ENCODE data around the gene DCAF8L2. TPM values are rescaled to one million over a fixed set of nuclear protein-coding genes. Genes with fewer than 3 reads are reported as not detected.

Gene DCAF8L2
- total and polyA plus RNA-seq, 2 experiments from 2014 or later = not detected

- Mint-ChIP-seq H3K4me3 (no peak overlapping the region), H3K4me1 (no peaks in the 10 kb centered on the region), H3K27me3 (ENCODE audit: insufficient read depth, low read depth, poor library complexity) (no peaks in the 10 kb centered on the region), H3K36me3 (ENCODE audit: low read depth) (no peaks in the 10 kb centered on the region), H3K9me3 (no peaks in the 10 kb centered on the region), H3K27ac (no peak overlapping the region)
- H3K9me2 ChIP-seq (ENCODE audit: insufficient read depth) = no peaks in the 10 kb centered on the region
- no peak overlapping the region for H3K27ac ChIP-seq (ENCODE audit: low read depth)
- TF ChIP-seq ZNF462 (CRISPR knock-in tag; IDR thresholded peaks at IDR 0.05) (no peak), ZNF114 (CRISPR knock-in tag; IDR thresholded peaks at IDR 0.05) (no peak), JUNB (IDR thresholded peaks at IDR 0.05; ENCODE audit: unreplicated experiment) (no peak)
- no peak overlapping the region for H2AFZ ChIP-seq
- no peaks in the 10 kb centered on the region for H3K79me2 ChIP-seq (replicated peaks; ENCODE audit: insufficient read depth)
- no peak overlapping the region for H3K4me2 ChIP-seq
- H3K36me3 ChIP-seq (ENCODE audit: insufficient read depth) = no peaks in the 10 kb centered on the region
- H3K27me3 ChIP-seq (ENCODE audit: insufficient read depth) = no peaks in the 10 kb centered on the region
- H3K4me3 ChIP-seq = no peak overlapping the region
- no peaks in the 10 kb centered on the region for H3F3A ChIP-seq (replicated peaks; ENCODE audit: low read depth)
- no peaks in the 10 kb centered on the region for H3K4me1 ChIP-seq (ENCODE audit: insufficient read depth)
- DNase-seq (ENCODE audit: low spot score) (no peak), ATAC-seq (no peak)
- no peaks in the 10 kb centered on the region for H4K20me1 ChIP-seq (replicated peaks; ENCODE audit: insufficient read depth)
These were observed 89.1 kb downstream of the DCAF8L2 start for GRCh38 chrX:27679281-27679680.

- no peak overlapping the region for H3K27ac Mint-ChIP-seq
- no peaks in the 10 kb centered on the region for H3K27me3 Mint-ChIP-seq (ENCODE audit: insufficient read depth, low read depth, poor library complexity)
- no peaks in the 10 kb centered on the region for H3K27me3 ChIP-seq (ENCODE audit: insufficient read depth)
- no peak overlapping the region for H3K27ac ChIP-seq (ENCODE audit: low read depth)
- H3K4me2 ChIP-seq = no peak overlapping the region
- no peaks in the 10 kb centered on the region for H4K20me1 ChIP-seq (replicated peaks; ENCODE audit: insufficient read depth)
- H3F3A ChIP-seq (replicated peaks; ENCODE audit: low read depth) = no peaks in the 10 kb centered on the region
- H3K36me3 Mint-ChIP-seq (ENCODE audit: low read depth) = no peaks in the 10 kb centered on the region
- no peaks in the 10 kb centered on the region for H3K9me3 Mint-ChIP-seq
- H3K36me3 ChIP-seq (ENCODE audit: insufficient read depth) = no peaks in the 10 kb centered on the region
- no peaks in the 10 kb centered on the region for H3K4me1 ChIP-seq (ENCODE audit: insufficient read depth)
- H3K4me3 Mint-ChIP-seq = no peak overlapping the region
- no peak for DNase-seq (ENCODE audit: low spot score)
- no peak overlapping the region for H2AFZ ChIP-seq
- ATAC-seq = no peak
- H3K4me1 Mint-ChIP-seq = no peaks in the 10 kb centered on the region
- no peaks in the 10 kb centered on the region for H3K79me2 ChIP-seq (replicated peaks; ENCODE audit: insufficient read depth)
- no peak overlapping the region for H3K4me3 ChIP-seq
- no peaks in the 10 kb centered on the region for H3K9me2 ChIP-seq (ENCODE audit: insufficient read depth)
- TF ChIP-seq JUNB (IDR thresholded peaks at IDR 0.05; ENCODE audit: unreplicated experiment) (no peak), EZH2 (IDR thresholded peaks at IDR 0.05; ENCODE audit: low read depth, unreplicated experiment) (no peak), CTCF (conservative IDR thresholded peaks at IDR 0.05; ENCODE audit: low read depth in 2 of 2) (no peak), ZNF114 (CRISPR knock-in tag; IDR thresholded peaks at IDR 0.05) (no peak), EZH2phosphoT487 (IDR thresholded peaks at IDR 0.05; ENCODE audit: unreplicated experiment) (no peak), ETS1 (IDR thresholded peaks at IDR 0.05) (no peak), POLR2AphosphoS5 (IDR thresholded peaks at IDR 0.05; ENCODE audit: low read depth) (no peak), STAT1 (IDR thresholded peaks at IDR 0.05; ENCODE audit: unreplicated experiment) (no peak), NANOG (IDR thresholded peaks at IDR 0.05; ENCODE audit: borderline replicate concordance) (no peak), ZNF331 (CRISPR knock-in tag; IDR thresholded peaks at IDR 0.05; ENCODE audit: low read depth) (no peak), CREB1 (CRISPR knock-in tag; IDR thresholded peaks at IDR 0.05; ENCODE audit: low read depth) (no peak)
These were observed 90.6 kb downstream of the DCAF8L2 start for GRCh38 chrX:27680726-27681125.
